NB4 (cell line): ENCODE measurements around the gene RRAS2.
A peak's percentile ranks its signal among the peaks of the same experiment; 100 is the strongest.

ENCODE experiments used
- POLR2A ChIP-seq: IDR thresholded peaks from 2 replicates; pipeline ENCODE4 v1.6.1; 2011; ENCODE audit warnings: mild to moderate bottlenecking; ENCODE audit not compliant: insufficient read length; ENCODE audit errors: extremely low read depth
- TF ChIP-seq, protein P1 (sequence below): IDR thresholded peaks from one replicate; pipeline ENCODE4 v1.5.1; 2012; ENCODE audit warnings: low read depth, low read length
- TF ChIP-seq, protein P2 (sequence below): IDR thresholded peaks from 2 replicates; pipeline ENCODE4 v1.6.1; 2011; ENCODE audit warnings: low read depth, low read length

DNA sequence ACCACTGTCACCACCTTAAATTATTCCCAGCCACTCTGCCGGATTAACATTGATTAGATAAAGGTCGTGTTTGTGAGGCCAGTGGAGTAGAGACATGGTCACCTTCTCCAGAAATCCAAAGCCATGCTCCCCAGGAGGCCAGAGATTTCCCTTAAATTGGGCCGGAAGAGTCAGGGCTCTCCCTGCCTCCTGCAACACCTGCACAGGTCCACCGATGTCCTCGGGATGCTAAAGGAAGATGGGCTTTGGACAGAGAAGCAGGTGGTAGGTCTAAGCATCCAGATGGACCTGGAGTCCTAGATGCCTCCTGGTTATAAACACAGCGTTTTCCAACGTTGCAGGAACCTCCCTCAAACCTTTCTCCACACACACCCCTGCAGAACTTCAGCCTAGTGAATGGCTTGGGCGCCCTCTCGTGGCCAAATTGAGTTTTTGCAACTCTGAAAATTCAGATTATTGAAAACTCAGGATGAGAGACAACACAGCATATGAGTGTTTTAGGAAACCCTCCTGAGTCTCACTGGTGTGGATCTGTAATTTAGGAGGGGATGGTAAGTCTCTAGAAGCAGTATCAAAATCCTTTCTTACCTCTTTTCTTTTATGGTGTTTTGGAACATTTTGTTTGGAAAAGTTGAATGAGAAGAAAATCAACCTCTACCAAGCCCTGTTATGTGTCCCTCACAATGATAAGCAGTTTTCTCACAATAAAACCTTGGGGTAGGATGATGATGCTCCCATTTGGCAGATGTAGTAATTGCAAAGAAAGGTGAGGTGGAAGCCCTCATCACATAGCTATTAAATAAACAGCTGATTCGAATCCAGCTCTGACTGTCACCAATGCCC, 109.6 kb downstream of the RRAS2 start:
- TF ChIP-seq, protein P1, sequence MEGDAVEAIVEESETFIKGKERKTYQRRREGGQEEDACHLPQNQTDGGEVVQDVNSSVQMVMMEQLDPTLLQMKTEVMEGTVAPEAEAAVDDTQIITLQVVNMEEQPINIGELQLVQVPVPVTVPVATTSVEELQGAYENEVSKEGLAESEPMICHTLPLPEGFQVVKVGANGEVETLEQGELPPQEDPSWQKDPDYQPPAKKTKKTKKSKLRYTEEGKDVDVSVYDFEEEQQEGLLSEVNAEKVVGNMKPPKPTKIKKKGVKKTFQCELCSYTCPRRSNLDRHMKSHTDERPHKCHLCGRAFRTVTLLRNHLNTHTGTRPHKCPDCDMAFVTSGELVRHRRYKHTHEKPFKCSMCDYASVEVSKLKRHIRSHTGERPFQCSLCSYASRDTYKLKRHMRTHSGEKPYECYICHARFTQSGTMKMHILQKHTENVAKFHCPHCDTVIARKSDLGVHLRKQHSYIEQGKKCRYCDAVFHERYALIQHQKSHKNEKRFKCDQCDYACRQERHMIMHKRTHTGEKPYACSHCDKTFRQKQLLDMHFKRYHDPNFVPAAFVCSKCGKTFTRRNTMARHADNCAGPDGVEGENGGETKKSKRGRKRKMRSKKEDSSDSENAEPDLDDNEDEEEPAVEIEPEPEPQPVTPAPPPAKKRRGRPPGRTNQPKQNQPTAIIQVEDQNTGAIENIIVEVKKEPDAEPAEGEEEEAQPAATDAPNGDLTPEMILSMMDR: peak; percentile 50
- TF ChIP-seq POLR2A: no peak
- TF ChIP-seq, protein P2, sequence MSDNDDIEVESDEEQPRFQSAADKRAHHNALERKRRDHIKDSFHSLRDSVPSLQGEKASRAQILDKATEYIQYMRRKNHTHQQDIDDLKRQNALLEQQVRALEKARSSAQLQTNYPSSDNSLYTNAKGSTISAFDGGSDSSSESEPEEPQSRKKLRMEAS: peak; percentile 32; the same call in 1 of the 2 replicates
